Stimulated activated memory B cell treated with anti-CD40 and anti-IgM and Interleukin-4, amounts not matched to agents 10 μg/mL and 1 μg/mL and 100 μg/mL, for 72 hours (primary cell): ENCODE data around the gene AP4M1.

Experiments used
- ATAC-seq: fragments of 150-1000 bp; cut with Tn5 transposase; 2 replicates; pipeline ENCODE4 v1.10.0; 2021
- H3K27ac Mint-ChIP-seq: one replicate; pipeline ENCODE4 v1.8.0; 2022; ENCODE audit warnings: mild to moderate bottlenecking, mixed read lengths
- H3K27me3 Mint-ChIP-seq: one replicate; pipeline ENCODE4 v1.8.0; 2022; ENCODE audit warnings: mixed read lengths
- H3K36me3 Mint-ChIP-seq: one replicate; pipeline ENCODE4 v1.8.0; 2022; ENCODE audit warnings: mixed read lengths
- H3K4me1 Mint-ChIP-seq: one replicate; pipeline ENCODE4 v1.8.0; 2022; ENCODE audit warnings: mixed read lengths
- H3K4me3 Mint-ChIP-seq: one replicate; pipeline ENCODE4 v1.8.0; 2022; ENCODE audit warnings: mild to moderate bottlenecking, moderate library complexity, mixed read lengths
- H3K9me3 Mint-ChIP-seq: one replicate; pipeline ENCODE4 v1.8.0; 2022; ENCODE audit warnings: mixed read lengths

Gene AP4M1

GRCh38 chr7:100077205-100077604, 24.2 kb upstream of the AP4M1 start:
- peaks cover 61% of the 10 kb centered on the region for H3K36me3 Mint-ChIP-seq
- H3K4me1 Mint-ChIP-seq = peaks cover 31% of the 10 kb centered on the region
- no peak overlapping the region for H3K4me3 Mint-ChIP-seq
- H3K27me3 Mint-ChIP-seq = no peaks in the 10 kb centered on the region
- ATAC-seq = no peak
- H3K9me3 Mint-ChIP-seq = peaks cover 3% of the 10 kb centered on the region
- no peak overlapping the region for H3K27ac Mint-ChIP-seq

DNA sequence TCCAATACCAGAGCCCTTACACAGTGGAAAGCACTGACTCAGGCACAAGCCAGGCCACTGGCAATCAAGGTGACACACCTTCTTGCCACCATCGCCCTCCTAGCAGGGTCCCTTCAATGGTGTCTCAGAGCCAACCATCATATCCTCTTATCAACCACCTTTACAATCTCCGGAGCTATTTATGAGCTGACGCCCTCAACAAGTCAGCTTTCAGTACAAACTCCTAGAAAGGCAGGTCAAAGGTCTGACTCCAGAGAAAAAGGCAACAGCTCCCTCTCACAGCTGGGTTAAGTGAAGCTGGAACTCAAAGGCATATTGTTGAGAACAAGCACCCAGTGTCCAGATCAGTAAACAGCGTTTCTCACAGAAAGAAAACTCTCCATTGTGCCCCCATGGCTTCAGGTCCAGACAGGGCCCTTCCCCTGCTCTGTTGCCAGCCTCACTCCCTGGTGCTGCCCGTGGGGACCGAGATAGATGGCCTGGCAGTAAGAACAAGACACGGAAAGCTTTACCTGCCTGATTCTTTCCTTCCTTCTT, 22.4 kb upstream of the AP4M1 start:
- peaks cover 42% of the 10 kb centered on the region for H3K4me1 Mint-ChIP-seq
- H3K27me3 Mint-ChIP-seq = no peaks in the 10 kb centered on the region
- no peak for ATAC-seq
- H3K9me3 Mint-ChIP-seq = no peaks in the 10 kb centered on the region
- no peak overlapping the region for H3K27ac Mint-ChIP-seq
- no peak overlapping the region for H3K4me3 Mint-ChIP-seq
- H3K36me3 Mint-ChIP-seq = peaks cover 42% of the 10 kb centered on the region

DNA sequence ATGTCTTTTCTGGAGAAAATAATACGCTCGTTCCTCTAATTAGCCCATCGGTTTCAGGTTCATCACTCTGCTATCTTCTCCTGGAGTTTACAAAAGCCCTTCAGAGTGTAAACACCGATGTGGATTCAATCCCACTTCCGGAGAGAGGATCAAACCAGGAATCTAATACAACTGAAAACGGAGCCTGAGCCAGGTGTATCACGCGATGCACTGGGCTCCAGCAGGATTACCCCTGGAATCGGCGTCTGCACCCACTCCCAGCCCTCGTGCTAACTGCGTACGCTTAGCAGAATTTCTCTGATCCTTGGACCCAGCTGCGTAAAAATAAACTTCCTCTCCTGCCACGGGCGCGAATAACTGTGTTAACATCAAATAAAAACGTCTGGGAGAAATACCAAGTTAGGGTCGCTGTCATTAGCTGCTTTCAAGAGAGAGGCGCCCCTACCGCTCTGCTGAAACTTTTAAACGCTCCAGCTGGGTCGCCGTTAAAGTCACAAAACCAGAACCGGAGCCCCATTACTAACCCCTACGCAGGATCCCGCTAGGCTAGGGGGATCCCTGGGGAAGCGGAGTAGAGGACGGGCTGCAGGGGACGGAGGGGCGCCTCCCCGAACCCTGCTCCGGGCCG, 20.4 kb upstream of the AP4M1 start:
- no peak for ATAC-seq
- H3K27ac Mint-ChIP-seq = peak overlapping the region; percentile 84
- H3K36me3 Mint-ChIP-seq = peaks cover 23% of the 10 kb centered on the region
- H3K9me3 Mint-ChIP-seq = no peaks in the 10 kb centered on the region
- peak overlapping the region; percentile 70 for H3K4me3 Mint-ChIP-seq
- peaks cover 41% of the 10 kb centered on the region for H3K4me1 Mint-ChIP-seq
- H3K27me3 Mint-ChIP-seq = no peaks in the 10 kb centered on the region

GRCh38 chr7:100081535-100082102, 19.8 kb upstream of the AP4M1 start, which contains the start of gene ZNF3:
Gene ZNF3, minus strand, starts transcription at chr7:100081723. Its CDS starts 4,366 bp downstream, at chr7:100077357.
- Mint-ChIP-seq H3K9me3 (no peaks in the 10 kb centered on the region), H3K4me1 (peaks cover 38% of the 10 kb centered on the region)

DNA sequence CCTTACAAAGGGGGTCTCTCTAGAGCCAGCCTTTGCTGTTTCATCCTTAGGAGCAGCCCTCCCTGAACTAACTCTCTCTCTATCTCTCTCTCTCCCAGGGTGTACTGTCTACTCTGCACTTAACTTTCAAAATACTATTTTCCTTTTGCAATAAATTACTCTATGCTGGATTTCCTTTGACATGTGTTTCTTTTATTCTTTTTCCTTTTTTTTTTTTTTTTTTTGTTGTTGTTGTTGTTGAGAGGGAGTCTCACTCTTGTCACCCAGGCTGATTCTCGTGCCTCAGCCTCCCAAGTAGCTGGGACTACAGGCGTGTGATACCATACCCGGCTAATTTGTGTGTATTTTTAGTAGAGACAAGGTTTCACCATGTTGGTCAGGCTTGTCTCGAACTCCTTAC, 18.5 kb upstream of the AP4M1 start:
- Mint-ChIP-seq H3K4me1 (peaks cover 38% of the 10 kb centered on the region), H3K36me3 (peaks cover 9% of the 10 kb centered on the region), H3K4me3 (peak overlapping the region; percentile 70), H3K27me3 (no peaks in the 10 kb centered on the region), H3K9me3 (no peaks in the 10 kb centered on the region), H3K27ac (peak overlapping the region; percentile 84)
- ATAC-seq = no peak

More at GRCh38 chr7:100081535-100082102, 19.8 kb upstream of the AP4M1 start, which contains the start of gene ZNF3:
- no peaks in the 10 kb centered on the region for H3K27me3 Mint-ChIP-seq
- H3K4me3 Mint-ChIP-seq = peak within 1 kb of the TSS; percentile 78
- peaks cover 17% of the 10 kb centered on the region for H3K36me3 Mint-ChIP-seq
- ATAC-seq = peak; percentile 92
- peak within 1 kb of the TSS; percentile 84 for H3K27ac Mint-ChIP-seq

GRCh38 chr7:100085515-100085914, 15.9 kb upstream of the AP4M1 start:
- Mint-ChIP-seq H3K36me3 (peaks cover 6% of the 10 kb centered on the region), H3K4me1 (peaks cover 40% of the 10 kb centered on the region), H3K9me3 (no peaks in the 10 kb centered on the region), H3K27ac (no peak overlapping the region), H3K27me3 (no peaks in the 10 kb centered on the region), H3K4me3 (no peak overlapping the region)
- ATAC-seq = no peak

GRCh38 chr7:100087055-100087750, 14.2 kb upstream of the AP4M1 start:
- Mint-ChIP-seq H3K4me3 (peak overlapping the region; percentile 15), H3K36me3 (peaks cover 20% of the 10 kb centered on the region), H3K9me3 (no peaks in the 10 kb centered on the region), H3K27ac (peak overlapping the region; percentile 82), H3K27me3 (no peaks in the 10 kb centered on the region), H3K4me1 (peaks cover 39% of the 10 kb centered on the region)
- no peak for ATAC-seq

DNA sequence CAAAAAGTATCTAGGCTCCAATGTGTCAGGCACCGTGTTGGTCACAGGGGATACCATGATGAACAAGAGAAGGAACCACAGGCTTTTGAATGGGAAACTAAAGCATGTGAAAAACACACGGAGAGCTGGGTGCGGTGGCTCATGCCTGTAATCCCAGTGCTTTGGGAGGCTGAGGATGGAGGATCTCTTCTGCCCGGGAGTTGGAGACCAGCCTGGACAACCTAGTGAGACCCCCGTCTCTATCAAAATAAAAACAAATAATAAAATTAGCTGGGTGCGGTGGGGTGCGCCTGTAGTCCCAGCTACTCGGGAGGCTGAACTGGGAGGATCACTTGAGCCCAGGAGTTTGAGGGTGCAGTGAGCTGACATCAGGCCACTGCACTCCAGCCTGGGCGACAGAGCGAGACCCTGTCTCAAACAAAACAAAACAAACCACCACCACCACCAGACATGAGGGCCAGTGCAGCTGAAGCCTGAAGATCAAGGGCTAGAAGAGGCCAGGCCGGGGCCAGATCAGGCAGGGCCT, 13.3 kb upstream of the AP4M1 start:
- ATAC-seq = peak; percentile 48
- H3K27me3 Mint-ChIP-seq = no peaks in the 10 kb centered on the region
- H3K4me1 Mint-ChIP-seq = peaks cover 33% of the 10 kb centered on the region
- peak overlapping the region; percentile 90 for H3K4me3 Mint-ChIP-seq
- peak overlapping the region; percentile 82 for H3K27ac Mint-ChIP-seq
- H3K9me3 Mint-ChIP-seq = no peaks in the 10 kb centered on the region
- H3K36me3 Mint-ChIP-seq = peaks cover 30% of the 10 kb centered on the region

DNA sequence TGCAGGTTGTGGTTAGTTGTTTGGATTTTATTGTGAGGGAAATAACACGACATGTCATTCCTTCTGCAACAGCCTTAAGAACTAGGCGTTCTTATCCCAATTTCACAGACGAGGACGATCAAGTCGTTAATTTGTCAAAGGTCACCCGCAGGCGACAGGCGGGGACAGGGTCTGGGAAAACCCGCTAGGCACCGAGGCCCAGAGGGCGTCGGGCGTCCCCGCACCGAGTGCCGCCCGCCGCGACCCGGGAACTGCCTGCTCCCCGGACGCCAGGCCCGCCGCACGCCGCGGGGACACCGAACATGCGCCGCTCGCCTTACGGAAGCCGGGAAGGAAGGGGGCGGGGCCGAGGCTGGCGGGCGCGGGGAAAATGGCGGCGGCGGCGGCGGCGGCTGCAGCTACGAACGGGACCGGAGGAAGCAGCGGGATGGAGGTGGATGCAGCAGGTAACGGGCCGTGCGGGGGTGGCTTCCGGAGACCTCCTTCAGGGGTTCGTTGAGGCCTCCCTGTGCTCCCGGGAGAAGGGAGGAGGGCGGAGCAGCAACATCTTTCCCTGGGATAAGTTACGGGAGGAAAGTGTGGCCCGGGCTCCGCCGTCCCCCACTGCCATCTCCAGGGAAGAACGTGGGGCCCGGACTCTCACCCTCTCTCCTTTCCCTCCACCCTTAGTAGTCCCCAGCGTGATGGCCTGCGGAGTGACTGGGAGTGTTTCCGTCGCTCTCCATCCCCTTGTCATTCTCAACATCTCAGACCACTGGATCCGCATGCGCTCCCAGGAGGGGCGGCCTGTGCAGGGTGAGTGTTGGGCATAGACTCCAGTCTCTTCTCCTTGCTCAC, 12.6 kb upstream of the AP4M1 start, which contains the start of gene COPS6:
COPS6 (plus strand) TSS at position 349 of the 837 bp plus-strand sequence; CDS start at position 371, 22 bp downstream.
- no peaks in the 10 kb centered on the region for H3K27me3 Mint-ChIP-seq
- H3K4me3 Mint-ChIP-seq = peak within 1 kb of the TSS; percentile 90
- no peaks in the 10 kb centered on the region for H3K9me3 Mint-ChIP-seq
- peaks cover 37% of the 10 kb centered on the region for H3K36me3 Mint-ChIP-seq
- H3K27ac Mint-ChIP-seq = peak within 1 kb of the TSS; percentile 82
- ATAC-seq = peak; percentile 84
- H3K4me1 Mint-ChIP-seq = peaks cover 31% of the 10 kb centered on the region

DNA sequence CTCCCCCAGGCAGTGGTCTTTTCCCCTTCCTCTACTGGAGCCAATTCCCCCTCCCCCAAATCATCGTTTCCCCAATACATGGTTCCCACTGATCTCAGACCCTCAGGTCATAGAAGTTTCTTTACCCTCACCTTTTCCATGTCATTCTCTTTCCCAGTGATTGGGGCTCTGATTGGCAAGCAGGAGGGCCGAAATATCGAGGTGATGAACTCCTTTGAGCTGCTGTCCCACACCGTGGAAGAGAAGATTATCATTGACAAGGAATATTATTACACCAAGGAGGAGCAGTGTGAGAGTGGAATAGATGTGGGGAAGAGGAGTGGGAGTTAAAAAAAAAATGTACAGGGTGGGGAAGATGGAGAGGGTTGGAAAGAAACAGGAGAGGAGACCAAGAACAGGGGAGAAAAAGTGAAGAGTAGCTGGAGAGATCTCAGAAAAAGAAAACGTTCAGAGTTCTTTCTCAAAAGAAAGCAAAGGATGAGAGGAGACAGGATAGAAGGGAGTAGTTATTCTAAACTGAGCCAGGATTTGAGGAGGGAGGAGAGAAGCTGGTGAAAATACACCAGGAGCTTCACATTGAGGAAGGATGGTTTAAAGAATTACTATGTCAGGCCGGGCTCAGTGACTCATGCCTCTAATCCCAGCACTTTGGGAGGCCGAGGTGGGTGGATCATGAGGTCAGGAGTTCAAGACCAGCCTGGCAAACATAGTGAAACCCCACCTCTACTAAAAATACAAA, 11.8 kb upstream of the AP4M1 start:
- Mint-ChIP-seq H3K36me3 (peaks cover 43% of the 10 kb centered on the region), H3K4me1 (peaks cover 31% of the 10 kb centered on the region)

GRCh38 chr7:100090527-100091410, 10.7 kb upstream of the AP4M1 start:
- H3K4me3 Mint-ChIP-seq = no peak overlapping the region
- H3K4me1 Mint-ChIP-seq = peaks cover 35% of the 10 kb centered on the region
- H3K9me3 Mint-ChIP-seq = no peaks in the 10 kb centered on the region
- H3K27me3 Mint-ChIP-seq = no peaks in the 10 kb centered on the region
- H3K36me3 Mint-ChIP-seq = peaks cover 55% of the 10 kb centered on the region
- peak overlapping the region; percentile 82 for H3K27ac Mint-ChIP-seq
- no peak for ATAC-seq

More for the DNA sequence above, 11.8 kb upstream of the AP4M1 start:
- peak overlapping the region; percentile 90 for H3K4me3 Mint-ChIP-seq
- no peaks in the 10 kb centered on the region for H3K9me3 Mint-ChIP-seq
- no peak for ATAC-seq
- peak overlapping the region; percentile 82 for H3K27ac Mint-ChIP-seq
- no peaks in the 10 kb centered on the region for H3K27me3 Mint-ChIP-seq

DNA sequence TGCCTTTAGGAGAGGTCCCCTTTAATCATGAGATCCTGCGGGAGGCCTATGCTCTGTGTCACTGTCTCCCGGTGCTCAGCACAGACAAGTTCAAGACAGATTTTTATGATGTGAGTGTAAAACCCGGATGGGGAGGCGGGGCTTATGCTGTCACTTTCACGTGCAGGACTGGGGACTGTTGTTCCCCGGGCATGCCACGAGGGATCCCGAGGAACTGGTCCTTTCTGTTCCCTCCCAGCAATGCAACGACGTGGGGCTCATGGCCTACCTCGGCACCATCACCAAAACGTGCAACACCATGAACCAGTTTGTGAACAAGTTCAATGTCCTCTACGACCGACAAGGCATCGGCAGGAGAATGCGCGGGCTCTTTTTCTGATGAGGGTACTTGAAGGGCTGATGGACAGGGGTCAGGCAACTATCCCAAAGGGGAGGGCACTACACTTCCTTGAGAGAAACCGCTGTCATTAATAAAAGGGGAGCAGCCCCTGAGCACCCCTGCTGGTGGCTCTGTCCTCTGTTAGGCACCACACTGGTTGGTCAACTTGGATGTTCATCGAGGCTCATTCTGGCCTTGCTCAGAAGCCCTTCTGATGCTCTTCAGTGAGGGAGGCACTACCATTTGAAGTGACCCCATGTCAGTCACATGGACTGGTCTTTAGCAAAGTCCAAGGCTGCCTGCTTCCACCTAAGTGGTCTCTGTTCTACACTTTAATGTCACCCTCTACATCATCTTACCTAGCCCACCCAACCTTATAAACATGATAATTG, 9.8 kb upstream of the AP4M1 start:
- ATAC-seq = no peak
- H3K4me3 Mint-ChIP-seq = no peak overlapping the region
- H3K4me1 Mint-ChIP-seq = peaks cover 40% of the 10 kb centered on the region
- H3K27ac Mint-ChIP-seq = no peak overlapping the region
- H3K9me3 Mint-ChIP-seq = no peaks in the 10 kb centered on the region
- no peaks in the 10 kb centered on the region for H3K27me3 Mint-ChIP-seq
- H3K36me3 Mint-ChIP-seq = peaks cover 63% of the 10 kb centered on the region

- Mint-ChIP-seq H3K4me3 (no peak overlapping the region), H3K27ac (peak overlapping the region; percentile 13), H3K4me1 (peaks cover 48% of the 10 kb centered on the region), H3K36me3 (peaks cover 75% of the 10 kb centered on the region), H3K27me3 (no peaks in the 10 kb centered on the region), H3K9me3 (no peaks in the 10 kb centered on the region)
- ATAC-seq = no peak
Measured at GRCh38 chr7:100093054-100093453, 8.4 kb upstream of the AP4M1 start.
